ENCODE data around the gene CTXN1.

- TF ChIP-seq CTCF (conservative IDR thresholded peaks at IDR 0.05; ENCODE audit: low read depth, low read length): no peak
- peak; percentile 91 for TF ChIP-seq POLR2A (IDR thresholded peaks at IDR 0.05; ENCODE audit: low read depth, low read length)
- TF ChIP-seq MAFK (IDR thresholded peaks at IDR 0.05; ENCODE audit: low read depth, low read length): no peak
- peak; percentile 74; the same call in 1 of the 2 replicates for TF ChIP-seq MAZ (IDR thresholded peaks at IDR 0.05; ENCODE audit: borderline replicate concordance, low read depth, low read length)
- no peak for TF ChIP-seq RFX5 (IDR thresholded peaks at IDR 0.05; ENCODE audit: low read depth, low read length)
- TF ChIP-seq NFE2L2 (IDR thresholded peaks at IDR 0.05; ENCODE audit: low read depth, low read length): no peak
- TF ChIP-seq MXI1 (IDR thresholded peaks at IDR 0.05; ENCODE audit: borderline replicate concordance, low read depth, low read length): peak; percentile 96
- TF ChIP-seq CHD1 (IDR thresholded peaks at IDR 0.05; ENCODE audit: low read depth, low read length): no peak
- TF ChIP-seq SMC3 (IDR thresholded peaks at IDR 0.05; ENCODE audit: low read depth, low read length): no peak
- TF ChIP-seq RAD21 (IDR thresholded peaks at IDR 0.05; ENCODE audit: low read length): no peak
- TF ChIP-seq USF2 (IDR thresholded peaks at IDR 0.05; ENCODE audit: low read depth, low read length): peak; percentile 81
Measured at GRCh38 chr19:7943444-7944176, 17.7 kb upstream of the CTXN1 start, which contains the start of gene TIMM44.

Measured in IMR-90 (cell line).